SU-DHL-6 (cell line): ENCODE measurements around the gene SPOCK1.

Source experiments
- H2AFZ ChIP-seq: fragments of 200-600 bp; sonication (generic); 2 replicates; pipeline ENCODE4 v1.6.1; 2014; ENCODE audit warnings: low read depth, mild to moderate bottlenecking, moderate library complexity, mixed read lengths, antibody characterized with exemption, low read length; ENCODE audit not compliant: severe bottlenecking
- H3F3A ChIP-seq: fragments of 200-600 bp; shearing (Covaris generic); 2 replicates; pipeline ENCODE4 v1.6.0; 2016; ENCODE audit warnings: antibody characterized with exemption, mild to moderate bottlenecking; ENCODE audit not compliant: insufficient read depth
- H3K27ac ChIP-seq: fragments of 200-600 bp; sonication (generic); 2 replicates; pipeline ENCODE4 v1.5.1; 2016; ENCODE audit warnings: low read depth, mild to moderate bottlenecking, low read length, moderate library complexity, mixed read lengths
- H3K27me3 ChIP-seq: fragments of 200-600 bp; sonication (generic), shearing (Covaris generic); 2 replicates; pipeline ENCODE4 v1.6.0; 2014; ENCODE audit warnings: mild to moderate bottlenecking, low read length
- H3K36me3 ChIP-seq: fragments of 200-600 bp; sonication (generic); 2 replicates; pipeline ENCODE4 v1.6.1; 2014; ENCODE audit warnings: mild to moderate bottlenecking, low read length, mixed read lengths
- H3K4me2 ChIP-seq: fragments of 300-600, 200-600 bp; shearing (Covaris generic), sonication (generic); 2 replicates; pipeline ENCODE4 v1.6.0; 2014; ENCODE audit warnings: low read length, low read depth, mild to moderate bottlenecking; ENCODE audit not compliant: poor library complexity, severe bottlenecking
- H3K4me3 ChIP-seq: fragments of 200-600 bp; sonication (generic); 2 replicates; pipeline ENCODE4 v1.5.1; 2014; ENCODE audit warnings: antibody characterized with exemption, low read length, mild to moderate bottlenecking, mixed read lengths; ENCODE audit not compliant: insufficient read depth, poor library complexity, severe bottlenecking
- H3K79me2 ChIP-seq: fragments of 200-600 bp; sonication (generic); 2 replicates; pipeline ENCODE4 v1.6.1; 2014; ENCODE audit warnings: mild to moderate bottlenecking, low read length, moderate library complexity; ENCODE audit not compliant: insufficient read depth
- H3K9ac ChIP-seq: fragments of 200-600 bp; sonication (generic); 2 replicates; pipeline ENCODE4 v1.7.0; 2014; ENCODE audit warnings: mild to moderate bottlenecking, low read length
- H3K9me2 ChIP-seq: fragments of 200-600 bp; sonication (generic); replicated peaks from 2 replicates; pipeline ENCODE4 v1.6.1; 2014; ENCODE audit warnings: low read length; ENCODE audit not compliant: insufficient read depth
- H3K9me3 ChIP-seq: fragments of 200-600 bp; sonication (generic); 2 replicates; pipeline ENCODE4 v1.6.1; 2014; ENCODE audit warnings: low read length, mixed read lengths; ENCODE audit not compliant: insufficient read depth
- H4K20me1 ChIP-seq: fragments of 200-600 bp; sonication (generic); 2 replicates; pipeline ENCODE4 v1.6.1; 2014; ENCODE audit warnings: low read depth, mild to moderate bottlenecking, antibody characterized with exemption, low read length, moderate library complexity, mixed read lengths
- EZH2phosphoT487 ChIP-seq: fragments of 200-600 bp; sonication (generic), shearing (Covaris generic); conservative IDR thresholded peaks from 2 replicates; pipeline ENCODE4 v1.6.1; 2018; ENCODE audit warnings: mild to moderate bottlenecking, antibody characterized with exemption, low read length, moderate library complexity, mixed read lengths
- TF ChIP-seq, protein P1 (sequence below): fragments of 200-600 bp; sonication (generic); IDR thresholded peaks from one replicate; pipeline ENCODE4 v1.5.1; 2017; ENCODE audit warnings: antibody characterized with exemption, mild to moderate bottlenecking, low read length, moderate library complexity; ENCODE audit not compliant: insufficient read depth, poor library complexity, severe bottlenecking

SPOCK1 gene

DNA sequence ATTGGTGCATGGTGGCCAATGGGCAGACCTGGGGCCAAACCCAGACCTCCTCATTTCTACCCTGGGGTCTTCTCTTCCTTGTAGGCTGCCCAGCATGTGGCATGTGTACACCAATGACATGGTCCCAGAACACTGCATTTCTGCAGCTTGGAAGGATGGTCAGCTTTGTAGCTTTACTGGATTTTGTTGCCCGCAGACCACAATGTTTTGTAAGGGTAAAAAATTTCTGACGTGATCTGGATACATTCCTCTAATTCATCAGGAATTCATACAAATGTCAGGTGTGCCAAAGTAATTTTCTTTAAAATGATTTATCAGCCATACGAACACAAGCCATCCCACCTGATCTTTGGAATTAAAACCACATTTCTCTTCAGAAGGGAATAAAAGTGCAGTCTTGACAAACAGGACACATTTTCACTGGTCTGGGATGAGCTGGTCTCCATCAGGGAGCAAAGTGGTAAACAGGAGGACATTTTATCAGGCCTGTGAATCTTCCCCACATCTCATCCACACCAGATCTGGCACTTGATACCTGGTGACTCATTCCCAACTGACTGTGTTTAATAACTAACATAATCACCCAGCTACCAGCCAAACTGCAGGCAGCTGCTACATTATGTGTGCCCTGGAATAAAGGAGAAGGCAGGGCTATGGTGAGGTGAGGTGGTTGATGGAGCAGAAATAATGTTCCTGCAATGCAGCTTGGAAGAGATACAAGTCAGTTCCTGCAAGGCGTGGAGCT is 103.9 kb downstream of the SPOCK1 start:
- TF ChIP-seq, protein P1, sequence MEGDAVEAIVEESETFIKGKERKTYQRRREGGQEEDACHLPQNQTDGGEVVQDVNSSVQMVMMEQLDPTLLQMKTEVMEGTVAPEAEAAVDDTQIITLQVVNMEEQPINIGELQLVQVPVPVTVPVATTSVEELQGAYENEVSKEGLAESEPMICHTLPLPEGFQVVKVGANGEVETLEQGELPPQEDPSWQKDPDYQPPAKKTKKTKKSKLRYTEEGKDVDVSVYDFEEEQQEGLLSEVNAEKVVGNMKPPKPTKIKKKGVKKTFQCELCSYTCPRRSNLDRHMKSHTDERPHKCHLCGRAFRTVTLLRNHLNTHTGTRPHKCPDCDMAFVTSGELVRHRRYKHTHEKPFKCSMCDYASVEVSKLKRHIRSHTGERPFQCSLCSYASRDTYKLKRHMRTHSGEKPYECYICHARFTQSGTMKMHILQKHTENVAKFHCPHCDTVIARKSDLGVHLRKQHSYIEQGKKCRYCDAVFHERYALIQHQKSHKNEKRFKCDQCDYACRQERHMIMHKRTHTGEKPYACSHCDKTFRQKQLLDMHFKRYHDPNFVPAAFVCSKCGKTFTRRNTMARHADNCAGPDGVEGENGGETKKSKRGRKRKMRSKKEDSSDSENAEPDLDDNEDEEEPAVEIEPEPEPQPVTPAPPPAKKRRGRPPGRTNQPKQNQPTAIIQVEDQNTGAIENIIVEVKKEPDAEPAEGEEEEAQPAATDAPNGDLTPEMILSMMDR: no peak
- no peak for TF ChIP-seq EZH2phosphoT487
- H3K79me2 ChIP-seq: no peaks in the 10 kb centered on the region
- H3K4me2 ChIP-seq: no peak overlapping the region

DNA sequence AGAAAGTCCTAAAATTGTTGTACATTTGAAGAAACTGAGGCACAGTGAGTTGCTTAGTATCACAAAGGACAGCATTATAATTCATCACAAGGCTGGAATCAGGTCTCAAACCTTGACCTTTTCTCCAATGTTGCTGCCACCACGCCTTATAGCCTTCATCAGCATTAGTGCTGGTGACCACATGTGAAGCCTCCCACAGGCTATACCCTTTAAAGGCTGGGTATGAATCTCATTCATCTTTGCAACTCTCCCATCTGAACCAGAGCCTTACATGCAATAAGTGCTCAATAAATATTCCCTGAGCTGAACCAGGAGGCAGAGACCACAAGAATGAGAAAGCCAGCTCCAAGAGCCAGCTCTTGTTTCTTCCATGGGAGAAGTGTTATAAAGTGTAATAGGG is 104.7 kb downstream of the SPOCK1 start:
- no peaks in the 10 kb centered on the region for H3K9me2 ChIP-seq
- no peaks in the 10 kb centered on the region for H3K9me3 ChIP-seq
- no peak overlapping the region for H2AFZ ChIP-seq
- H3K4me2 ChIP-seq: no peak overlapping the region
- H4K20me1 ChIP-seq: no peaks in the 10 kb centered on the region
- H3K9ac ChIP-seq: no peak overlapping the region
- no peak for TF ChIP-seq EZH2phosphoT487
- TF ChIP-seq, protein P1: no peak
- no peak overlapping the region for H3K27ac ChIP-seq
- H3F3A ChIP-seq: no peaks in the 10 kb centered on the region
- no peaks in the 10 kb centered on the region for H3K36me3 ChIP-seq
- no peaks in the 10 kb centered on the region for H3K79me2 ChIP-seq
- H3K4me3 ChIP-seq: no peak overlapping the region
- no peaks in the 10 kb centered on the region for H3K27me3 ChIP-seq

More for the DNA sequence above, 103.9 kb downstream of the SPOCK1 start:
- Histone ChIP-seq H4K20me1 (no peaks in the 10 kb centered on the region), H3F3A (no peaks in the 10 kb centered on the region), H3K4me3 (no peak overlapping the region), H3K9ac (no peak overlapping the region), H3K9me2 (no peaks in the 10 kb centered on the region), H3K27me3 (no peaks in the 10 kb centered on the region), H3K36me3 (no peaks in the 10 kb centered on the region), H3K27ac (no peak overlapping the region), H2AFZ (no peak overlapping the region), H3K9me3 (no peaks in the 10 kb centered on the region)

DNA sequence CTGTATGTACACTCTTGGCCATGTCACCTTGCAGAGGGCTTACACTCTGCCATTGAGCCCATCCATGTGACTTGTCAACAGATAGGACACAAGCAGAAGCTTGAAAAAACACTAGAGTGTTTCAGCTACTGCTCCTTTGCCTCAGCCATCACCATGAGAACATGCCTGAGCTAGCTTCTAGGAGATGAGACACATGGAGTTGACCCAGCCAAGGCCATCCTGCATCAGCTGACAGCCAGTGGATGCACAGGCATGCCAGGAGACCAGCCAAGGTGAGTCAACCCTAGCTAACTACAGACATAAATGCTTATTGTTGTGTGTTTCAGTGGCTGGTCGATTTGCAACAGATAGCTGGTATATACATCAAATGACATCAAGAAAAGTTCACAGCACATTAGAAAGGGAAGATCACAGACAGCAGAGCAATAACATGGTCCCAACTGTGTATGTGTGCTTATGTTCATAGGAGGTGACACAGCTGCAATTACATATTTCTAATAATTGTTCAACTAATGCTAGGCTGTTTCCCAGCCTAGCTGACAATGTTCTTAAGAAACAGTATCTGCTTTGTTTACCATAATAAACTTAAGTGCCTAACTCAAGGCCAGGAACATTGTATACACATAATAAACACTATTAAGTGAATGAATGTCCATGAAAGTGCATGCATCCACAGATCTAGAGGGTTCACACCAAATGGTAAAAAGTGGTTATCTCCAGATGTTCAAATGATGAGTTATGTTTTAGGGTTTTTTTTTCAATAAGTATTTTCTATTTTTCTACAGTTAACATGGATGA is 105.7 kb downstream of the SPOCK1 start:
- H4K20me1 ChIP-seq: no peaks in the 10 kb centered on the region
- no peak overlapping the region for H3K4me3 ChIP-seq
- H3K27me3 ChIP-seq: no peaks in the 10 kb centered on the region
- H3K9me3 ChIP-seq: no peaks in the 10 kb centered on the region
- no peaks in the 10 kb centered on the region for H3K9me2 ChIP-seq
- no peak overlapping the region for H3K4me2 ChIP-seq
- TF ChIP-seq, protein P1: no peak
- TF ChIP-seq EZH2phosphoT487: no peak
- H3K36me3 ChIP-seq: no peaks in the 10 kb centered on the region
- H3K9ac ChIP-seq: no peak overlapping the region
- no peak overlapping the region for H3K27ac ChIP-seq
- H3K79me2 ChIP-seq: no peaks in the 10 kb centered on the region
- H3F3A ChIP-seq: no peaks in the 10 kb centered on the region
- H2AFZ ChIP-seq: no peak overlapping the region
